ENCODE data around the gene CHAMP1. TPM values are rescaled to one million over a fixed set of nuclear protein-coding genes. Genes with fewer than 3 reads are reported as not detected.

Gene CHAMP1
- total RNA-seq, 1 experiment from 2014 or later: 10.3 TPM

- Mint-ChIP-seq H3K4me3 (ENCODE audit: low read depth, unreplicated experiment) (peak overlapping the region; percentile 71), H3K9me3 (ENCODE audit: low read depth, unreplicated experiment) (no peaks in the 10 kb centered on the region), H3K36me3 (ENCODE audit: insufficient read depth, unreplicated experiment) (peaks cover 20% of the 10 kb centered on the region), H3K27me3 (ENCODE audit: unreplicated experiment) (no peaks in the 10 kb centered on the region), H3K27ac (ENCODE audit: unreplicated experiment) (peak overlapping the region; percentile 74), H3K4me1 (ENCODE audit: low read depth, unreplicated experiment) (peaks cover 10% of the 10 kb centered on the region)
- DNase-seq: no peak
- intact Hi-C loops (cut with micrococcal nuclease; ENCODE audit: unreplicated experiment): no loop called here
- TSS peak; percentile 78 for BruUV-seq (replicated peaks)
- CTCF ChIA-PET: no interaction called here
- TF ChIP-seq CTCF (IDR thresholded peaks at IDR 0.05; ENCODE audit: unreplicated experiment): no peak
These were observed 927 bp downstream of the CHAMP1 start for GRCh38 chr13:114315074-114315785.

GRCh38 chr13:114318624-114319023 is 4.3 kb downstream of the CHAMP1 start:
- TF ChIP-seq CTCF (IDR thresholded peaks at IDR 0.05; ENCODE audit: unreplicated experiment): no peak
- no peak for DNase-seq
- BruUV-seq (replicated peaks): no TSS peak
- H3K27me3 Mint-ChIP-seq (ENCODE audit: unreplicated experiment): no peaks in the 10 kb centered on the region
- no peak overlapping the region for H3K4me3 Mint-ChIP-seq (ENCODE audit: low read depth, unreplicated experiment)
- no peak overlapping the region for H3K27ac Mint-ChIP-seq (ENCODE audit: unreplicated experiment)
- no peaks in the 10 kb centered on the region for H3K9me3 Mint-ChIP-seq (ENCODE audit: low read depth, unreplicated experiment)
- peaks cover 10% of the 10 kb centered on the region for H3K4me1 Mint-ChIP-seq (ENCODE audit: low read depth, unreplicated experiment)
- CTCF ChIA-PET: no interaction called here
- intact Hi-C loops (cut with micrococcal nuclease; ENCODE audit: unreplicated experiment): no loop called here
- H3K36me3 Mint-ChIP-seq (ENCODE audit: insufficient read depth, unreplicated experiment): peaks cover 14% of the 10 kb centered on the region

- DNase-seq: no peak
- intact Hi-C loops (cut with micrococcal nuclease; ENCODE audit: unreplicated experiment): no loop called here
- no TSS peak for BruUV-seq (replicated peaks)
- Mint-ChIP-seq H3K27ac (ENCODE audit: unreplicated experiment) (no peak overlapping the region), H3K9me3 (ENCODE audit: low read depth, unreplicated experiment) (no peaks in the 10 kb centered on the region), H3K36me3 (ENCODE audit: insufficient read depth, unreplicated experiment) (peaks cover 7% of the 10 kb centered on the region), H3K4me3 (ENCODE audit: low read depth, unreplicated experiment) (no peak overlapping the region), H3K4me1 (ENCODE audit: low read depth, unreplicated experiment) (peaks cover 10% of the 10 kb centered on the region), H3K27me3 (ENCODE audit: unreplicated experiment) (no peaks in the 10 kb centered on the region)
- no peak for TF ChIP-seq CTCF (IDR thresholded peaks at IDR 0.05; ENCODE audit: unreplicated experiment)
- CTCF ChIA-PET: no interaction called here
These were observed 5.2 kb downstream of the CHAMP1 start for GRCh38 chr13:114319441-114319913.

GRCh38 chr13:114320065-114320464 is 5.8 kb downstream of the CHAMP1 start:
- H3K36me3 Mint-ChIP-seq (ENCODE audit: insufficient read depth, unreplicated experiment): peaks cover 8% of the 10 kb centered on the region
- no peak overlapping the region for H3K27ac Mint-ChIP-seq (ENCODE audit: unreplicated experiment)
- no peak for DNase-seq
- H3K4me1 Mint-ChIP-seq (ENCODE audit: low read depth, unreplicated experiment): peaks cover 10% of the 10 kb centered on the region
- TF ChIP-seq CTCF (IDR thresholded peaks at IDR 0.05; ENCODE audit: unreplicated experiment): no peak
- no peaks in the 10 kb centered on the region for H3K27me3 Mint-ChIP-seq (ENCODE audit: unreplicated experiment)
- no TSS peak for BruUV-seq (replicated peaks)
- H3K4me3 Mint-ChIP-seq (ENCODE audit: low read depth, unreplicated experiment): no peak overlapping the region
- H3K9me3 Mint-ChIP-seq (ENCODE audit: low read depth, unreplicated experiment): no peaks in the 10 kb centered on the region
- intact Hi-C loops (cut with micrococcal nuclease; ENCODE audit: unreplicated experiment): no loop called here
- CTCF ChIA-PET: no interaction called here
